ENCODE measurements around the gene IL37.

IL37 gene

DNA sequence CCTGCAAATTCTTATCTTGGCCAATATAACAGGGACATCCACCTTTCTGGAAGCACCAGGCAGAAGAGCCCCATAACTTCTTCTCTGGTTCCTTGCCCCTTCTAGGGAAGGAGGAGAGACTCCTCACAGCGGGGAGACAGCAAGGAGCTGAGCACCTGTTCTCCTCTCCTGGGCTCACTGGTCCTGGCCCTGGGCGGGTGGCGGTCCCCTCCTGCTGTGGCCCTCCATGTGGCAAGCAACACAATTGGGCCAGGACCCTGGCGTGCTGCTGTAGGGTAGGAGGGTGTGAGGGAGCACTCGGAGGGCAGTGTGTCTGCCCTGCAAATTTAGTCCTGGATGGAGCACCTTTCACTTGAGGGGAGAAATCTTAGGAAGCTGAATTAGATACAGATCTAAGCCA, 6.9 kb downstream of the IL37 start:
- no peaks in the 10 kb centered on the region for H3K4me1 ChIP-seq (ENCODE audit: low read depth, poor library complexity, severe bottlenecking)

DNA sequence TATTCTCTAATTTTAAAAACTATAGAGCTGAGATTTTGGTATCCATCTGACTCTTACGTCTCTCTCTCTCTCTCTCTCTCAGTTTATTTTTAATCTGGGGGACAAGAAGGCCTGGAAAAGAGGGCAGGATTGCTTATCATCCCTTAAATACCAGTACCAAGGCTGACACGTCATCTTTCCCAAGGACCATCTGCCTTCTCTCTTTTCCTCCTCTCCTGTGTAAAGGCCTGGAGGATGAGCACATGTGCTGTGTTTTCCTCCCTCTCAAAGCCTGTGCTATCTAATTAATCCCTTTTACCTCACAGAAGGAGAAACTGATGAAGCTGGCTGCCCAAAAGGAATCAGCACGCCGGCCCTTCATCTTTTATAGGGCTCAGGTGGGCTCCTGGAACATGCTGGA, 7.3 kb downstream of the IL37 start:
- Histone ChIP-seq H3K9ac (no peak overlapping the region), H3K4me2 (no peak overlapping the region), H3K36me3 (ENCODE audit: insufficient read depth) (no peaks in the 10 kb centered on the region), H3K27ac (no peak overlapping the region), H3K79me2 (ENCODE audit: insufficient read depth, low read depth) (no peaks in the 10 kb centered on the region), H3K4me1 (ENCODE audit: low read depth, poor library complexity, severe bottlenecking) (no peaks in the 10 kb centered on the region), H3K27me3 (ENCODE audit: insufficient read depth, low read depth) (no peaks in the 10 kb centered on the region), H3K4me3 (IDR thresholded peaks at IDR 0.05; ENCODE audit: insufficient read depth, low read depth, low read length) (no peak overlapping the region), H4K20me1 (ENCODE audit: insufficient read depth) (no peaks in the 10 kb centered on the region), H2AFZ (ENCODE audit: low read depth) (no peak overlapping the region)
- TF ChIP-seq, protein P1, sequence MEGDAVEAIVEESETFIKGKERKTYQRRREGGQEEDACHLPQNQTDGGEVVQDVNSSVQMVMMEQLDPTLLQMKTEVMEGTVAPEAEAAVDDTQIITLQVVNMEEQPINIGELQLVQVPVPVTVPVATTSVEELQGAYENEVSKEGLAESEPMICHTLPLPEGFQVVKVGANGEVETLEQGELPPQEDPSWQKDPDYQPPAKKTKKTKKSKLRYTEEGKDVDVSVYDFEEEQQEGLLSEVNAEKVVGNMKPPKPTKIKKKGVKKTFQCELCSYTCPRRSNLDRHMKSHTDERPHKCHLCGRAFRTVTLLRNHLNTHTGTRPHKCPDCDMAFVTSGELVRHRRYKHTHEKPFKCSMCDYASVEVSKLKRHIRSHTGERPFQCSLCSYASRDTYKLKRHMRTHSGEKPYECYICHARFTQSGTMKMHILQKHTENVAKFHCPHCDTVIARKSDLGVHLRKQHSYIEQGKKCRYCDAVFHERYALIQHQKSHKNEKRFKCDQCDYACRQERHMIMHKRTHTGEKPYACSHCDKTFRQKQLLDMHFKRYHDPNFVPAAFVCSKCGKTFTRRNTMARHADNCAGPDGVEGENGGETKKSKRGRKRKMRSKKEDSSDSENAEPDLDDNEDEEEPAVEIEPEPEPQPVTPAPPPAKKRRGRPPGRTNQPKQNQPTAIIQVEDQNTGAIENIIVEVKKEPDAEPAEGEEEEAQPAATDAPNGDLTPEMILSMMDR (conservative IDR thresholded peaks at IDR 0.05; ENCODE audit: low read depth, low read length) = no peak

More for the DNA sequence above, 6.9 kb downstream of the IL37 start:
- Histone ChIP-seq H3K79me2 (ENCODE audit: insufficient read depth, low read depth) (no peaks in the 10 kb centered on the region), H4K20me1 (ENCODE audit: insufficient read depth) (no peaks in the 10 kb centered on the region), H2AFZ (ENCODE audit: low read depth) (no peak overlapping the region), H3K36me3 (ENCODE audit: insufficient read depth) (no peaks in the 10 kb centered on the region), H3K27ac (no peak overlapping the region), H3K27me3 (ENCODE audit: insufficient read depth, low read depth) (no peaks in the 10 kb centered on the region), H3K4me2 (no peak overlapping the region), H3K9ac (no peak overlapping the region), H3K4me3 (IDR thresholded peaks at IDR 0.05; ENCODE audit: insufficient read depth, low read depth, low read length) (no peak overlapping the region)
- TF ChIP-seq, protein P1 (conservative IDR thresholded peaks at IDR 0.05; ENCODE audit: low read depth, low read length) = no peak

DNA sequence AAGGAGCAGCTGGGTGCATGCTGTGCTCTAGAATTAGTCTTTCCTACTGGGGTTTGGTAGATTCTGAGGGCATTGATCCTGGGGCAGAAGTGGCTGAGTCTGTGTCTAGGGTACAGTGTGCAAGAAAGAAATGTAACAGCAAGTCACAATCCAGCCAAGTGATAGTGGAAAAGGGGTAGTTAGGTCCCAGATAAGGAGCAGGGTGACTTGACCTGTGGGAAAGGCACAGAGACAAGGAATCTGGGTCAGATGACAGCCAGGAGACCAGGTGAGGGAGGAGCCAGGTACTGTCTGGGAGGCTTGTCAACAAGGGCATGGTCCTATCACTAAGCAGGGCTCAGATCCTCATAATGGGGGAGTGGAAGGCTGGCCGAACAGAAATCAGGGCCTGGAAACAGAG, 8.1 kb downstream of the IL37 start:
- TF ChIP-seq, protein P1 (conservative IDR thresholded peaks at IDR 0.05; ENCODE audit: low read depth, low read length) = no peak
- no peaks in the 10 kb centered on the region for H4K20me1 ChIP-seq (ENCODE audit: insufficient read depth)
- no peak overlapping the region for H3K27ac ChIP-seq
- no peaks in the 10 kb centered on the region for H3K79me2 ChIP-seq (ENCODE audit: insufficient read depth, low read depth)
- H3K4me1 ChIP-seq (ENCODE audit: low read depth, poor library complexity, severe bottlenecking) = no peaks in the 10 kb centered on the region
- H3K27me3 ChIP-seq (ENCODE audit: insufficient read depth, low read depth) = no peaks in the 10 kb centered on the region
- no peak overlapping the region for H2AFZ ChIP-seq (ENCODE audit: low read depth)
- H3K4me2 ChIP-seq = no peak overlapping the region
- no peak overlapping the region for H3K9ac ChIP-seq
- H3K4me3 ChIP-seq (IDR thresholded peaks at IDR 0.05; ENCODE audit: insufficient read depth, low read depth, low read length) = no peak overlapping the region
- no peaks in the 10 kb centered on the region for H3K36me3 ChIP-seq (ENCODE audit: insufficient read depth)

DNA sequence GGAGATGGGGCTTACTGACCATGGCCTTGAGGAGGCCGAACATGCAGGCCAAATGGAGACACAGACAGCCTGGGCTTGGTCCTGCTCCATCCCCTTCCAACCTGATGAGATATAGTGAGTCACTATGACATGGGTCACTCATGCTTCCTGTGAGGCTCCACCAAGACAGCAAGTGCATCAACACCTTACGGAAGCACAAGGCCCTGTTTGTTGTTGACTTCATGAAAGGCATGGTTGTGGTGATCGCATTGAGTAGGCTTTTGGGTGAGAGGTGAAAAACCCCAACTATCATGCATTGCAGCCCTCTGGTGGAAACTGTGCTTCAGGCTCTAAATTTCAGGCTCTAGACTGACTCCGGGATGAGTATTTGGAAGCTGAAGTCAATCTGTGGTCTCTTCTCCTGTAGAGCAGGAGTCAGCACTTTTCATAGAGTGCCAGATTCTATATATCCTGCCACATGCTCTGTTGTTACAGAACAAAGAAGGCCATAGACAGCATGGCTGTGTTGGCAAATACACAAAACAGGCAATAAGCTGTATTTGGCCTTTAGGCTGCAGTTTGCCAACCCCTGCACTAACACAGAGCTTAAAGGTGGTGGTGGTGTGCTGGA, 10.1 kb downstream of the IL37 start:
- H3K4me2 ChIP-seq = no peak overlapping the region
- no peak overlapping the region for H3K27ac ChIP-seq
- no peaks in the 10 kb centered on the region for H3K36me3 ChIP-seq (ENCODE audit: insufficient read depth)
- no peak overlapping the region for H2AFZ ChIP-seq (ENCODE audit: low read depth)
- H3K4me3 ChIP-seq (IDR thresholded peaks at IDR 0.05; ENCODE audit: insufficient read depth, low read depth, low read length) = no peak overlapping the region
- H3K9ac ChIP-seq = no peak overlapping the region
- H3K79me2 ChIP-seq (ENCODE audit: insufficient read depth, low read depth) = no peaks in the 10 kb centered on the region
- no peaks in the 10 kb centered on the region for H3K4me1 ChIP-seq (ENCODE audit: low read depth, poor library complexity, severe bottlenecking)
- TF ChIP-seq, protein P1 (conservative IDR thresholded peaks at IDR 0.05; ENCODE audit: low read depth, low read length) = no peak
- H4K20me1 ChIP-seq (ENCODE audit: insufficient read depth) = no peaks in the 10 kb centered on the region
- no peaks in the 10 kb centered on the region for H3K27me3 ChIP-seq (ENCODE audit: insufficient read depth, low read depth)

Measured in KMS-11 (cell line).